Hepatocyte (in vitro differentiated cells): ENCODE results near the gene JAK1.

Experiments
- CTCF ChIP-seq: fragments of 200-600 bp; sonication (generic); IDR thresholded peaks from 2 replicates; pipeline ENCODE4 v1.5.1; 2016; ENCODE audit warnings: antibody characterized with exemption, mild to moderate bottlenecking; ENCODE audit not compliant: poor library complexity
- EZH2 ChIP-seq: fragments of 200-600 bp; sonication (generic); IDR thresholded peaks from 2 replicates; pipeline ENCODE4 v1.6.1; 2016; ENCODE audit warnings: antibody characterized with exemption, mild to moderate bottlenecking, borderline replicate concordance

GRCh38 chr1:64854674-64855073, 111.7 kb downstream of the JAK1 start:
- TF ChIP-seq CTCF: no peak
- TF ChIP-seq EZH2: no peak
